Measurements from ENCODE around the gene BRD4.

BRD4 gene

DNA sequence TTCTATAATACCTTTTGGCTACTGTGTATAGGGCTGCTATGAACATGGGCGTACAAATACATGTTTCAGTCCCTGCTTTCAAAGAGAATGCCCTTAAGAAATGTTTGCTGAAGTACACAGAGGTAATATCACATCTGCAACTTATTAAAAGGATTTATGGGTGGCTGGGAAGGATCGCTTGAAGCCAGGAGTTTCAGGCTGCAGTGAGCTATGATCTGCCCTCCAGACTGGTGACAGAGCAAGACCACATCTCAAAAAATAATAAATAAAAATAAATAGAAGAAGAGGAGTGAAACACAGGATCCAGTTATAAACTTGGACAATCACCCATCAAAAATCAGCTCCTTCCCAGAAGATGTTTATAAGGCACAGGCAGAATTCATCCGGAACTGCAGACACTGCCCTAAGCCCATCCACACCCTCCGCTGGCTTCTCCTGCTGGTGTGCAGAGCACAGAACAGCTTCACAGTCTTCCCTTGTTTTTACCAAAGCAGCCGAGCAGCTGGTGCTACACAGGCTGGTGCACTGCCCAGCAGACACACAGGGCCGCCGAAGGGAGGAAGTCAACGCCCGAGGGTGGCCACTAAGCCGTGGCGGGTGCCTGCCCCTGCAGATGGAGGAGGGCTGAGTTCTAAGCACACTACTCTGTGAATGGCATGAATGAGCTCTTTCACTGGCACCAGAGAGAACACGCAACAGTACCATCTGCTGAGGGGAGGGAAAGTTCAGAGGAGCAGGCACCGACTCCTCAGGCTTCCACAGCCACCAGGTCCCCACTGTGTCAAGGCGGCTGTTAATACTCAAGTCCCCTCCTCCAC lies 44.0 kb downstream of the BRD4 start:
- DNase-seq = no peak

GRCh38 chr19:15287496-15287895 lies 44.8 kb downstream of the BRD4 start:
- no peak for DNase-seq

DNA sequence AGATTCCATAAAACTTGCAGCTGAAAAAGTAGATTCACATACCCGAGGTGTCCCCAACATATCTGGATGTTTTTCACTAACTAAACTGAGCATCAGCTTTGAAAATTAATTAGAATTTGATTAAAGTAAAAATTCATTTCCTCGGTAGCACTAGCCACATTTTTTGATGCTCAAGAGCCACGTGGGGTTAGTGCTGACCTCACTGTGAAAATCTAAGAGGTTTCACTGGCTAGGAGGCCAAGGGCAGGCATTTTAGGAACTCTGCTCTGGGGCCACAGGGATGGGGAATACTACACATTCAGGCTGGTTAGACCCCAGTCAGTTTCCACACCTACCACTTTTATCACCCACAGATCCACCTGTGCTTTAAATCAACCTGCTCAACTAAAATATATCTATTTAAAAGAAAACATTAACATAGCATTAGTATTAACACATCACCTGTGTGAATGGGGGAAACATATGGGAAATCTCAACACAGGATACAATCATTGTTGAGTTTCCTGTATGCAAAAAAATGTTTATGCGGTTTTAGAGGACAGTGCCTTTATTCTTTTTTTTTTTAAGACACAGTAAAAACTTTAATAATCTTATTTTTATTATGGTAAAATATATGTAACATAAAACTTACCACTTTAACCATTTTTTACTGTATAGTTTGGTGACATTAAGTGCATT lies 45.5 kb downstream of the BRD4 start:
- DNase-seq = no peak

DNA sequence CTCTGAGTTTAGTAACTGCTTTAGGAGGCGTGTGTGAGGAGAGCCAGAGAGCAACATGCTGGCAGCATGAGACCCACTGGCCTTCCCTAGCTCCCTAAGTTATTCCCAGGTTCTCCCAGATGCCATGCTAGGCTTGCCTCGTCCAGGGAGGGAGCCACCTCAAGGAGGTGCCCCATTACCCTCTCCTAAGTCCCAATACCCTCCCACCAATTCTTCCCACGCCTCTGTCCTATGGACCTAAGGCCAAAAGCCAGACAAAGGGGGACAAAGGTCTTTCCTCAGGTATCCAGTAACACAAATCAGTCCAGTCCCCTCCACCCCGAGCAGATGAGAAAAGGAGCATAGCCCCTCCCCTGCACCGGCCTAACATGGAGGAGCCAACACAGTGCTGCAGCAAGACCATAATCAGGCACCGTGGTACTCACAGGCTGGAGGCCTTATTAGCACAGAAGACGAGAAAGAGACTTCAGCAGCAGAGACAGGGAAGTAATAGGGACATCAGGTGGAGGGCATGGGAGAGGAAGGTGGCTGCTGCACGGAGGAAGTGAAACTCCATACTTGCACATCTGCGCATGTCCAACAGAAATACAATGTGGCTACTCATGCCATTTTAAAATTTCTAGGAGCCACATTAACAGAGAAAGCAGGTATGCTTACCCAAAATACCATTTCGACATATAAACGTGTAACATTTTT lies 46.3 kb downstream of the BRD4 start:
- no peak for DNase-seq

DNA sequence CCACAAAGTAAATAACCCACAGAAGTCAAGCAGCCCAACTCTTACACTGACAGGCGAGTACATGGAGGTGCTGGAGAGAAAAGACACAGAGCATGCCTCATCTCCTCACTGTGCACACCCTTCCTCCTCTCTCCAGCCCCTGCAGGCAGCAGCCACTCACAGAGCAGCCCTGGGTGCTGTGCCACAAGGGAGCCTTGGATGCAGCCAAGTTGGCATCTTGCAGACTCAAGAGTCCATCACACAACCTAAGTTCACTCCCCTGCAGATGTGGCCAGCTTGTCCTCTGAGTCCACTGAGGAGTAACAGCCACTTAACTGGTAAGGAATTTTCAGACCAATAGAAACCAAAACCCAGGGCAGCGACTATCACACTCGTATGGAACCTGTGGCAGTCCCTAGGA lies 47.4 kb downstream of the BRD4 start:
- no peak for DNase-seq

GRCh38 chr19:15284091-15284490 lies 48.2 kb downstream of the BRD4 start:
- no peak for DNase-seq

DNA sequence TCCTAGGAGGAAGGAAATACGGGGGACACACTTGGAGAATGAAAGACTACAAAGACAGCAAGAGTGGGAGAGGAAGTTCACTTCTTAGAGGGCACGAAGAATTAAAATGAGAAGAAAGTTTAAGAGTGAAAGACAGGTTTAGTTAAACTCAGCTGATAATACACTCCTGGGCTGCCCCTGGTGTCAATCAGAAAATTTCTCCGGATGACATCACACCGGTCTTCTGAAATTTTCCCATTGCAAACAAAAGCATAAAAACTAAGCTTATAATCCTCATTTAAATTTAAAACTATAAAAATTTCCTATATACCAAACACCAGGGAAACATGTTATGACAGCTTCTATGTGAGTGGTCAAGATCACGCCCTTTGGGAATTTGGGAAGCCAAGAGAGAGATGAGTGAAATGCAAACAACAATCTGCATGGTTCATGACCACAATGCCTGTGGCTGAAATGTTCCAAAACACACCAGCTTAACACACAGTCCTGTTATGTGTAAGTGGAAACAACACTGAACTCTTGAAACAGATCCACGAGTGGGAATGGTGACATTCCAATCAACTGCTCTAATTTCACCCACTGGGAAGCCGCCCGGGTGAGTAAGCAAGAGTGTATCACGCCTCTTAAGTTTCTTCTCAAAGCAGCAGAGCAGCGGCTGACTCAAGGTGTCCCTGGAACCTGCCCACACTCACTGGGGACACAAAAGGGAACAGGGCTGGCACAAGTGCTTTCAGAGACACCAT lies 49.0 kb downstream of the BRD4 start:
- peak; percentile 70 for DNase-seq

DNA sequence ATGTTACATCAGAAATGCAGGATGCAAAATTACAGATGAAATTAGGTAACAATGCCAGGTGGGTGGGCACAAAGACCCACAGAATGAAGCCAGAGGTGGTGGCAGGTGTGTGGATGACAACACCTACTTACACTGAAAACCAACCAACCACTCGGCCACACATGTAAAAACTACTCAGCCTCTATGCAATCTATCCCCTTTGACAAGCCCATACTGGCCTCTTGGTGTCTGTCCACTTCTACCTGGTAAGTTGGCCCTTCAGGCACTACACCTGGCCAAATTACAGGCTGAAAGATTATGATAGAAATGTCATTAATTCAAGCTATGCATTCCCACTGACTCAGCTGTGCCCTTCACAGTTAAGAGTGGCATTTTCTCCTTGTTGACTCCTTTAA lies 50.0 kb downstream of the BRD4 start:
- no peak for DNase-seq

DNA sequence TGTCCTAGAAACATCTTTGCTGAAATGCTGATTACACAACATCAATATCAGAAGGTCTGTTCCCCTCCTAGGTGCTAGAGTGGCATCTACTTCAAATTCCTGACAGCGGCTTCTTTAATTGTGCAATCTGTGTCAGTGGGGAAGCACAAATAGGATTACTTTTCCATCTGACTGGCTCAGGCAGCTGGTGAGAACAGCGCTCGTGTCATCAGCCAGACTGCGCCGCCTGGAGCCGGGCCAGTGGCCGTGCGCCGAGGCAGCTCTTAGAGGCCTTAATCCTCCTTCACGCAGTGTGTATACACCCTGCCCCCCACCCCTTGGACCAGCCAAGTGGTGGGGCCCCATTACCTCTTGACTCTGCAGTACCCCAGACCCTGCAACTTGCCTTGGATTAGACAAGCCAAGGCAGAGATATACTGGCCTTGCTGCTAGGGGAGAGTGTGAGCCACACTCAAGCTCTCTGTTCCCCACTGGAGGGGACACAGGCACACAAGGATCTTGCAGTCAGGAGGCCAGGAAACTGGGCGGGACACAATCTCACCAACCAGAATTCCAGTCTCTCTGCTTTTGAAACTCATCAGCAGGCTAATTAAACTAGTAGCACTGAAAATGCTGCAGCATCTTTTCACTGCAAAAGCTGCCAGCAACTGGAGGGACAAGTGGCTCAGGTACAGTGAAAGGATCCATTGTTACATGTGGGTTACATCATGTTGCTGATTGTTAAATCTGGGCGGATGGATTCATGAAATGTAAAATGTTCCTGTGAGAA lies 51.2 kb downstream of the BRD4 start:
- no peak for DNase-seq

GRCh38 chr19:15280048-15280725 lies 52.2 kb downstream of the BRD4 start:
- no peak for DNase-seq

DNA sequence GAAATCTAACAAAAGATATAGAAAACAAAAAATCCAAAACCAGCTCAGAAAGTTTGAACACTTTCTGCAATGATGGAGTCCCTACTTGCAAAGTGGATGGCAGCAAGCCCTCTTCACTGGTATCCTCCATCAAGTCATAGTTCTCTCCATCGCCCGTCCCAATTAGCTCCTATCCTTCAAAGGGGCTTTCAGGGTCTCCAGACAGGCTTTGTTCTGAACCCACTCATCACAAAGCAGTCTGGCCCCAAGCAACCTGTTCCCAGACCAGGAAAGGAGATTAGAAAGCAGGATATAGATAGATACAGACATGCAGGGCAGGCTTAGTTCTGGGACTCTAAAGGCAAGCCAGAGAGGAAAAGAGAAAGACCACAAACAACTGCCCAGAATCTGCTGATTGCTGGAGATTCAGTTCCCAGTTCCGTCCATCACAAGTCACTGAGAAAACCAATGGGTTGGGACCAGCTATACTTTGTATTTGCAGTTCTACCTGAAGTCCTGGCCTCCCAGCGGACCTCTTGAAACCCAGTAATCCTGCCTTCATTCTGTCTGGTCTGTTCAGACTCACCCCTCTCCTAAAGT lies 52.9 kb downstream of the BRD4 start:
- no peak for DNase-seq

DNA sequence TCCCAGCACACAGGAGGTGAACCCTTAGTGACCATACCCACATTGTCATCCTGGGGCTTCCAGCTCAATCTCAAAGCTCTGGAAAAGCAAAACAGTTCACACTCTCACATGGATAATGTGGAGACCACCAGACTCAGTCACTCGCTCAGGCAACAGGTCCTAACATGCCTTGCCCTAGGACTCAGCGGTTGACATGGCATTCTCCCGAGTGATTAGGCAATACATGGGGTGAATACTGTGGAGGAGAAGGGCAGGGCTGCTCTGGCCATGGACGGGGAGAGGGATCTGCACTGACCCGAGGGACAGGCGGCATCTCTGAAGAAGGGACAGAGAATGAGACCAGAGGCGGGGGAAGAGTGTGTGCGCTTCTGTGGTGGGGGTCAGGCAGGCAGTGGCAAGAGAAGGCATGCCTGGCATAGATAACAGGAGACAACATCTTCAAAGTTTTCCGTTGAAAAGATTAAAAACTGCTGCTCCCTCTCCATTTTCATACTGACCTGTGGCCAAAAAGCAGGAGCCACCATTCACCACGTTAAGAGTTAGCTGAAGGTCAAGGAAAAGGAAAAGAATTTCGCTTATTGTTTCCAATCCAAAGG lies 55.6 kb downstream of the BRD4 start:
- DNase-seq = no peak

DNA sequence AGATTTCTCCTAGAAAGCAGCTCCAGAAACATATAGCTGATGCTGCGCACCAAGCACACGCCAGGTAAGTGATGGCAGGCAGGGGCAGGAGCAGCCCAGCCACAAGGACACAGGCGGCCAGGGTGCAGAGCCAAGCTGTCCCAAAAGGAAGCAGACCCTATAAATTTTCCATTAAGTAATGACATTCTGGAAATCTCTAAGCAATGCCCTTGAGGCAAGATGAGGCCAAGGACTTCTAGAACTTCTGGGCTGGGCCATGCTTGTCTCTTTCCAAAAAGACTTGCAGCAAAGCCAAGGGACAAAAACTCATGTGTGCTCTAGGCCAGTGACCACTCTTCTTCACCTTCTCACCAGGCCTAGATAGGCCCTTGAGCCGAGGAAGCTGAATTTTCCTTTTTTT lies 57.9 kb downstream of the BRD4 start:
- DNase-seq = no peak

DNA sequence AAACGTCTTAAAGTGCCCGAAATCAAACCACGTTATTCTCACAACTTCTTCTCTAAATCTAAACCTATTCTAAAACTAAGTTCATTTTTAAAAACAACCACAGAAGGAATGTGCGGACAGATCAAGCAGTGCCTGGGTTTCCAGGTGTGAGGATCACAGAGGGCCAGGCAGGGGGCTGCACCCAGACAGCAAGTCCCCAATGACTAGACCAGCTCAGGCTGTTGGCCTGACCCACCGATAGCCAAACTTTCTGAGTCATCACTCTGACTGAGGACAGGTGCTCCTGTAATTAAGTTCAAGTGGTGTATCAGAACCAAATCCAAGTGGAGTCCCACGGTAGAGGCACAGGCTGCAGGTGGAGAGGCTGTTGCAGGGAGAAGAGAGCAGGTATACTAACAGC lies 62.5 kb downstream of the BRD4 start:
- no peak for DNase-seq

DNA sequence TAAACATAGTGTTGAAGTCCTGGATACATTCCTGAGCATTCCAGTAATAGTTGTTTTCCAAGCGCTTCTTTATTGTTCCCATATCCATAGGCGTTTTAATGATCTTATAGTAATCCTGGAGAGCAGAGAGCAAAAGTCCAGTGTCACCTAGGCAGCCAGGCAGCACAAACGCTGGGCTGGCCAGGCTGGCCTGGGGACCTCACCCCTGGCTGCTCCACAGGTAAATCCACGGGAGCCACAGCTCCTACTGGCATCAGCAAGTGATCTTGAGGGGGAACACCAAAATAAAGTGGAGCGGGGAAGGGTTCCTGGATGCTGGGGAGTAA lies 63.4 kb downstream of the BRD4 start:
- DNase-seq = no peak

DNA sequence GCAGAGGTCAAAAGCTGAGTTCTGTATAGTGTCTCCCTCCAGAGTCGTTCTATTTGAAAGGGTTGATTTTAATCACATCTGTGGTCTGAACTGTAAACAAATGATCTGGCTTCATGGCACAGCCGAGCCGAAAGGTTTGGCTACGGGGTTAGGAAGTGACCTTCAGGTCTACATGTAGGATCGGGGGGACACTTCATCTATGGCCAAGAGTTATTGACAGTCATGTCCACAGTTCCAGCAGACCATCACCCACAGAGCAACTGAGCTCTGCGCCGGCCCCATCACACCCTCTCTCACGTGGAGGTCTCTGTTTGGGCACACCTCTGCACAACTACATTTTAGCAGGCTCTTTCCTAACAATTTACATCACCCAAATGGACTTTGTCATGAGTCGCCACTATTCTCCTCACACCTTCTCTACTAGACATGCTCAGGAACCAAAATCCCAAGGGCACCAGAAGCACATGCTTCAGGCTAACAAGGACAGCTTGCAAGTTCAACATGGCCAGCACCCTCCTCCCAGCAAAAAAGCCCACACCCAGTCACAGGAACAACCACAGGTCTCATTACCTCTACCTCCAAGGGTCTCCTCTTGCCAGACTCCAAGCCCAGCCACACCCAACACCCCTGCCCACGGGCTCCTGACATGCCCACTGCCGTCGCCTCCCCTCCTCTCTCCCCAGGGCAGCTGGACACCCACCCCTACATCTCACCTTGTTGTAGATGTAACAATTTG lies 64.0 kb downstream of the BRD4 start:
- DNase-seq = no peak

DNA sequence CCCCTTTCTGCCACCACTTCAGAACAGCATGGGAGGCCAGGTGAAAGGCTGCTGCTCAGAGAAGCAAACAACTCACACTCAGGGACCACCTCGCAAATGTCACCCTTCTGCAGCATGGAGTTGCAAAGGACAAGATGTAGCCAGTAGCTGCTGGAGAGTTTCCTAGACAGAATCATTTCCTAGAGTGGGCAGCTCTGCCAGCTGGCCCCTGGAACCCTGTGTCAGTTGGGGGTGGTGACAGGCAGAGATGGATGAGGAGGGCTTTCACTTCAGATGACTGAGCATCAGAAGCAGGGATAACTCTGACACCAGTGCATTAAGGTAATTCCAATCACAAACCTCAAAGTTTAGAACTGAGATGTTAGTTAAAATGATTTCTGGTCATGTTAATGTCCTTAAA lies 65.7 kb downstream of the BRD4 start:
- DNase-seq = no peak

- no peak for DNase-seq
These were observed 66.5 kb downstream of the BRD4 start for GRCh38 chr19:15265850-15266248.

GRCh38 chr19:15265214-15265849 lies 67.0 kb downstream of the BRD4 start:
- no peak for DNase-seq

GRCh38 chr19:15264933-15265206 lies 67.5 kb downstream of the BRD4 start:
- no peak for DNase-seq
